H1 (cell line): ENCODE measurements around the gene AGPS. TPM values are rescaled to one million over a fixed set of nuclear protein-coding genes. Genes with fewer than 3 reads are reported as not detected.

Source experiments
- CTCF ChIA-PET: fragments of 300-600 bp; sonication (Branson Sonifier 250); formaldehyde crosslinking; loops from one replicate; lab custom pipeline; 2021; ENCODE audit not compliant: partially characterized antibody; lab: Charles Lee
- POLR2A ChIA-PET: fragments of 300-600 bp; sonication (Branson Sonifier 250); formaldehyde crosslinking; loops from one replicate; lab custom pipeline; 2021; ENCODE audit warnings: inconsistent platforms; ENCODE audit not compliant: partially characterized antibody; lab: Charles Lee
- DNase-seq, 2 experiments: peaks; one replicate each; pipeline versions ENCODE4 v3.0.0 to v3.0.0-alpha.2; 2010 to 2022; ENCODE audit warnings: low spot score in 2 of 2, low read depth in 1 of 2, mixed read lengths in 1 of 2
- FAIRE-seq: peaks from 2 replicates; lab custom pipeline; 2011; peaks lifted over from hg19 to GRCh38; lab: Jason Lieb, UNC
- H2AFZ ChIP-seq: 2 replicates; pipeline ENCODE4 v1.8.1; 2012; ENCODE audit warnings: low read length, inconsistent platforms
- H2AK5ac ChIP-seq: 2 replicates; pipeline ENCODE4 v1.6.1; 2013; ENCODE audit warnings: low read depth, low read length
- H2BK120ac ChIP-seq: replicated peaks from 2 replicates; pipeline ENCODE3; 2013; ENCODE audit warnings: low read depth, low read length, inconsistent platforms
- H2BK12ac ChIP-seq: 2 replicates; pipeline ENCODE4 v1.6.1; 2013; ENCODE audit warnings: low read depth, low read length
- H2BK15ac ChIP-seq: 2 replicates; pipeline ENCODE4 v1.6.1; 2013; ENCODE audit warnings: low read length
- H2BK20ac ChIP-seq: 2 replicates; pipeline ENCODE4 v1.6.1; 2013; ENCODE audit warnings: low read length
- H2BK5ac ChIP-seq: 2 replicates; pipeline ENCODE4 v1.6.1; 2013; ENCODE audit warnings: low read depth, low read length
- H3K14ac ChIP-seq: 2 replicates; pipeline ENCODE4 v1.6.1; 2013; ENCODE audit warnings: inconsistent platforms; ENCODE audit not compliant: insufficient read length
- H3K18ac ChIP-seq: 2 replicates; pipeline ENCODE4 v1.6.1; 2013; ENCODE audit warnings: low read length; ENCODE audit errors: extremely low read depth
- H3K23ac ChIP-seq: 2 replicates; pipeline ENCODE4 v1.6.1; 2013; ENCODE audit warnings: inconsistent platforms; ENCODE audit not compliant: insufficient read length
- H3K23me2 ChIP-seq: 2 replicates; pipeline ENCODE4 v1.6.1; 2013; ENCODE audit warnings: low read depth, low read length
- H3K27ac ChIP-seq: 2 replicates; pipeline ENCODE4 v1.6.1; 2011; ENCODE audit warnings: low read depth, low read length, inconsistent platforms
- H3K27me3 ChIP-seq, 4 experiments: replicated peaks in 1 of 4; 1 replicate in 1 of 4; 2 replicates in 3 of 4; pipeline versions ENCODE4 v1.6.1 to v1.8.1; 2011 to 2013; ENCODE audit warnings: low read length in 3 of 4, mild to moderate bottlenecking in 3 of 4, inconsistent platforms in 2 of 4, mixed read lengths in 2 of 4, moderate library complexity in 1 of 4; ENCODE audit not compliant: control insufficient read depth in 3 of 4, insufficient read depth in 3 of 4; ENCODE audit errors: extremely low read depth in 1 of 4
- H3K36me3 ChIP-seq, 4 experiments: 2 replicates each; pipeline versions ENCODE4 v1.6.1 to v1.8.1; 2011 to 2013; ENCODE audit warnings: mild to moderate bottlenecking in 4 of 4, low read length in 3 of 4, moderate library complexity in 2 of 4, control low read depth in 1 of 4, inconsistent platforms in 1 of 4; ENCODE audit not compliant: insufficient read depth in 4 of 4, control insufficient read depth in 2 of 4
- H3K4ac ChIP-seq: replicated peaks from 2 replicates; pipeline ENCODE3; 2013; ENCODE audit warnings: low read length, low read depth, mixed read lengths, inconsistent platforms; ENCODE audit not compliant: insufficient read length
- H3K4me1 ChIP-seq, 4 experiments: replicated peaks in 1 of 4; 1 replicate in 1 of 4; 2 replicates in 3 of 4; pipeline versions ENCODE4 v1.6.1 to v1.8.1; 2011 to 2013; ENCODE audit warnings: low read length in 3 of 4, inconsistent platforms in 2 of 4, mixed read lengths in 1 of 4; ENCODE audit not compliant: insufficient read depth in 4 of 4, control insufficient read depth in 3 of 4
- H3K4me2 ChIP-seq, 2 experiments: 2 replicates each; pipeline versions ENCODE4 v1.6.1 to v1.8.1; 2011 to 2013; ENCODE audit warnings: low read depth in 2 of 2, low read length in 2 of 2, control low read depth in 1 of 2, inconsistent platforms in 1 of 2, mild to moderate bottlenecking in 1 of 2; ENCODE audit not compliant: insufficient read depth in 1 of 2
- H3K4me3 ChIP-seq, 4 experiments: fragments of 200-600, 300-600 bp in 1 of 4; sonication (generic), shearing (Covaris generic), sonication (Bioruptor Twin) in 1 of 4; 2 replicates each; pipeline versions ENCODE4 v1.5.1 to v1.8.1; 2011 to 2016; ENCODE audit warnings: low read length in 4 of 4, low read depth in 3 of 4, control low read depth in 2 of 4, inconsistent platforms in 2 of 4, mild to moderate bottlenecking in 2 of 4, mixed read lengths in 1 of 4, moderate library complexity in 1 of 4; ENCODE audit not compliant: insufficient read depth in 2 of 4; ENCODE audit errors: extremely low read depth in 1 of 4
- H3K56ac ChIP-seq: replicated peaks from 2 replicates; pipeline ENCODE3; 2013; ENCODE audit warnings: low read depth, mild to moderate bottlenecking, mixed read lengths, low read length, inconsistent platforms; ENCODE audit not compliant: insufficient read length
- H3K79me1 ChIP-seq: 2 replicates; pipeline ENCODE4 v1.6.1; 2013; ENCODE audit warnings: low read depth, low read length, control low read depth
- H3K79me2 ChIP-seq, 2 experiments: 2 replicates each; pipeline versions ENCODE4 v1.6.1 to v1.8.1; 2012 to 2013; ENCODE audit warnings: low read length in 2 of 2, mild to moderate bottlenecking in 2 of 2, inconsistent platforms in 1 of 2; ENCODE audit not compliant: insufficient read depth in 2 of 2, control insufficient read depth in 1 of 2
- H3K9ac ChIP-seq, 4 experiments: replicated peaks in 1 of 4; 1 replicate in 1 of 4; 2 replicates in 3 of 4; pipeline versions ENCODE4 v1.6.1 to v1.8.1; 2011 to 2013; ENCODE audit warnings: low read depth in 3 of 4, low read length in 3 of 4, control low read depth in 2 of 4, mild to moderate bottlenecking in 2 of 4, moderate library complexity in 2 of 4, inconsistent platforms in 1 of 4; ENCODE audit errors: extremely low read depth in 1 of 4
- H3K9me3 ChIP-seq, 2 experiments: 2 replicates each; pipeline versions ENCODE4 v1.6.1 to v1.8.1; 2012 to 2013; ENCODE audit warnings: mild to moderate bottlenecking in 2 of 2, moderate library complexity in 2 of 2, control low read depth in 1 of 2, inconsistent platforms in 1 of 2, low read depth in 1 of 2, low read length in 1 of 2, mixed read lengths in 1 of 2; ENCODE audit not compliant: insufficient read depth in 2 of 2
- H4K20me1 ChIP-seq, 2 experiments: replicated peaks in 1 of 2; 2 replicates each; pipeline versions ENCODE3 to v1.8.1; 2011 to 2013; ENCODE audit warnings: inconsistent platforms in 2 of 2, low read length in 2 of 2, mild to moderate bottlenecking in 1 of 2; ENCODE audit not compliant: insufficient read depth in 2 of 2, control insufficient read depth in 1 of 2
- H4K5ac ChIP-seq: 2 replicates; pipeline ENCODE4 v1.6.1; 2013; ENCODE audit warnings: low read length, low read depth, mixed read lengths, inconsistent platforms; ENCODE audit not compliant: insufficient read length
- H4K8ac ChIP-seq: 2 replicates; pipeline ENCODE4 v1.8.0; 2013; ENCODE audit warnings: mild to moderate bottlenecking, moderate library complexity, low read length, inconsistent platforms; ENCODE audit not compliant: insufficient read depth; ENCODE audit errors: extremely low read depth
- H4K91ac ChIP-seq: replicated peaks from 2 replicates; pipeline ENCODE3; 2013; ENCODE audit warnings: low read length, mixed read lengths, inconsistent platforms; ENCODE audit not compliant: insufficient read length
- SUZ12 ChIP-seq: fragments of 200-600 bp; sonication (generic); IDR thresholded peaks from 2 replicates; pipeline ENCODE4 v1.6.1; 2012; ENCODE audit warnings: mild to moderate bottlenecking, inconsistent platforms, low read length, moderate library complexity, mixed read lengths
- polyA plus RNA-seq, 7 experiments: library from polyadenylated mRNA; depleted of rRNA in 3 of 7; stranded (reverse) in 5 of 7; unstranded in 2 of 7; fragments of >200 nt in 5 of 7; fragments of 200-250 nt in 2 of 7; gene quantifications; 1 replicate in 5 of 7; 2 replicates in 1 of 7; 4 replicates in 1 of 7; pipeline versions ENCODE4 v1.2.1 to v1.2.3, GENCODE V29; 2011 to 2013; ENCODE audit warnings: missing spikeins in 2 of 7, mixed read lengths in 2 of 7
- total RNA-seq: library from RNA; stranded (reverse); fragmentation: NEBNext Ultra II Directional; extraction: Animal tissue kit (Norgen Biotek cat#: 25700); gene quantifications from 2 replicates; pipeline ENCODE4 v1.2.1, GENCODE V29; 2021

Gene AGPS
- total and polyA plus RNA-seq, 2 of the 8 experiments (the other 6 are each of a cell fraction or from before 2014, with no cell fraction given): 7.3 to 57.8 TPM

- no peaks in the 10 kb centered on the region for H3K79me1 ChIP-seq
- CTCF ChIA-PET: interaction anchor here (1.1 to 1.3 kb wide), 2 partner anchors 67 to 81 kb away, joined by 3 to 4 read pairs; no protein-coding TSS in a partner anchor
- no peak overlapping the region for H3K9ac ChIP-seq
- H2BK20ac ChIP-seq: no peak overlapping the region
- no peak overlapping the region for H2BK5ac ChIP-seq
- no peak overlapping the region for H3K27ac ChIP-seq
- H3K23ac ChIP-seq: no peak overlapping the region
- POLR2A ChIA-PET: no interaction called here
- H3K36me3 ChIP-seq: peaks cover 0 to 7% (median 2%) of the 10 kb centered on the region in 4 experiments; a peak in 2 of 8 replicates
- DNase-seq (no peak), FAIRE-seq (no peak)
- H3K4me1 ChIP-seq: no peaks in the 10 kb centered on the region
- no peak overlapping the region for H3K56ac ChIP-seq
- H2BK12ac ChIP-seq: no peak overlapping the region
- no peak overlapping the region for H2BK15ac ChIP-seq
- H3K18ac ChIP-seq: no peak overlapping the region
- H3K23me2 ChIP-seq: no peaks in the 10 kb centered on the region
- no peak overlapping the region for H3K4me3 ChIP-seq
- no peak overlapping the region for H3K4me2 ChIP-seq
- H4K20me1 ChIP-seq: no peaks in the 10 kb centered on the region
- no peak overlapping the region for H2BK120ac ChIP-seq
- H3K79me2 ChIP-seq: peaks cover 0 to 61% of the 10 kb centered on the region in 2 experiments
- no peak overlapping the region for H2AFZ ChIP-seq
- H4K91ac ChIP-seq: no peak overlapping the region
- H2AK5ac ChIP-seq: no peak overlapping the region
- no peak overlapping the region for H4K5ac ChIP-seq
- peaks cover 10 to 16% of the 10 kb centered on the region in 2 experiments; a peak in 3 of 4 replicates for H3K9me3 ChIP-seq
- H4K8ac ChIP-seq: no peak overlapping the region
- no peaks in the 10 kb centered on the region for H3K27me3 ChIP-seq
- H3K4ac ChIP-seq: no peak overlapping the region
- no peak overlapping the region for H3K14ac ChIP-seq
- TF ChIP-seq SUZ12: no peak
- TF ChIP-seq, all 59 proteins: peak for 0
Measured at GRCh38 chr2:177427316-177427715, 34.7 kb downstream of the AGPS start.
